EL (cell line): Measurements from ENCODE around the gene NBPF26.
A peak's percentile ranks its signal among the peaks of the same experiment; 100 is the strongest.
"Not testable (repeated sequence)": the region's sequence is repeated elsewhere in the genome, so short reads cannot be mapped to it uniquely, and the experiment has no call there.

ENCODE experiments used
- DNase-seq: peaks from one replicate; pipeline ENCODE4 v3.0.0-alpha.2; 2016

NBPF26 gene

DNA sequence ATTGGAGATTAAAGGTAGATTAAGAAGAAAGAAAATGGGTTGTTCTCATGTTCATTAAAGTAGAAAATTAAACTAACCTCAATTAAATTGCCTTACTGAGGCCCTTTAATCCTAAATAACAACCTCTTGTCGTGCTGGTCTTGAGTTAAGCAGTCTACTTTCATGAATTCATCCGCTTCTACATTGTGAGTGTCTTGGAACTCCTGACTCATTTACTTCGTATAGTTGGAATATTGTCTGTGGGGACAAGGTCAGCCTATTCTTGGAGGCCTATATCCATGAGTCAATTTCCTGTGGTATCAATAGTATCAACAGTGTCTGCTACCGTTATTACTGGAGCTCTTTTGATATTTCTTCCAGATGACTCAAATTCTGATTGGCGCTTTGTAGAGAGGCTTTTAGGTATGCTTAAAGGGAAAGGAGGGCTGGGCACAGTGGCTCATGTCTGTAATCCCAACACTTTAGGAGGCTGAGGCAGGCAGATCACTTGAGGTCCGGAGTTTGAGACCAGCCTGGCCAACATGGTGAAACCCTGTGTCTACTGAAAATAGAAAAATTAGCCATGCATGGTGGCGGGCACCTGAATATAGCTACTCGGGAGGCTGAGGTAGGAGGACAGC lies 136.0 kb downstream of the NBPF26 start:
- peak; percentile 18 for DNase-seq

DNA sequence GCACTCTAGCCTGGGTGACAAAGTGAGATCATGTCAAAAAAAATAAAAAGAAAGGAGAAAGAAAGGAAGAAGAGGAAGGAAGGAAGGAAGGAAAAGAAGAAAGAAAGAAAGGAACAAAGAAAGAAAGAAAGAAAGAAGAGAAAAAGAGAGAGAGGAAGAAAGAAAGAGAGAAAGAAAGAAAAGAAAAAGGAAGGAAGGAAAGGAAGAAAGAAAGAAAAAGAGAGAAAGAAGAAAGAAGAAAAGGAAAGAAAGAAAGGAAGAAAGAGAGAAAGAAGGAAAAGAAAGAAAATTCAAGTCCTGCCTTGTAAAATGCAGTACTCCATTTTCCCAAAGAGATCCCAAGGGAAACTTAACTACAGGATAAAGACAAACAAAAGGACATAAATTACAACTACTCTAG lies 154.5 kb downstream of the NBPF26 start:
- not testable (repeated sequence) for DNase-seq

DNA sequence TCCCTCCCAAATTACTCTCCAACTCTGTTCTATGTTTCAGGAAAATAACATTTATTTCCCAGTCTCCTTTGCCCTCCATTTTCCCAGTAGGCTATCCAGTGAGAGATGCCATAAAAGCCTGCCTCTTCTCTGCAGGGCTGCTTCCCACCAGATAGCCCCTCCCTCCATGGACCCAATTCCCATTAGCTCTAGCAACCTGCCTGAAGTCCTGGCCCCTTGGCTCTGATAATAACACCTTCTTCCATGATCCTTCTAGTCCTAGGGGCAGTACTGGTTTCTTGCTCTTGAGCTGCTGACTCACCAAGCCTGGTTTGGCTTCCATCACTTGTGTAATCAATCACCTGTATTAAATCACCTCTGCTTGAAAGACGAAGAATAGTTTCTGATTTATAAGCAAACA lies 156.3 kb downstream of the NBPF26 start:
- not testable (repeated sequence) for DNase-seq

- DNase-seq = not testable (repeated sequence)
Observed at GRCh38 chr1:120881934-120882333, 158.2 kb downstream of the NBPF26 start.
